A549 (cell line): Measurements from ENCODE around the gene DYDC1. TPM values are rescaled to one million over a fixed set of nuclear protein-coding genes. Genes with fewer than 3 reads are reported as not detected.

Source experiments
- ATAC-seq, 2 experiments: fragments of 200-7000 bp in 1 of 2; fragments of >200 bp in 1 of 2; cut with Nextera tagmentation in 1 of 2; cut with Tn5 transposase in 1 of 2; 3 replicates each; pipeline versions ENCODE4 v1.8.0 to v1.9.1; 2018 to 2020; ENCODE audit warnings: mild to moderate bottlenecking in 1 of 2, moderate library complexity in 1 of 2
- CTCF ChIA-PET: fragments of 300-600 bp; sonication (Branson Sonifier 250); formaldehyde crosslinking; extraction: SDS; loops from one replicate; lab custom pipeline; 2021; ENCODE audit warnings: antibody characterized with exemption, inconsistent platforms; lab: Yijun Ruan, JAX
- POLR2A ChIA-PET: fragments of 350-600 bp; formaldehyde crosslinking; extraction: SDS; loops from one replicate; lab custom pipeline; 2021; ENCODE audit warnings: antibody characterized with exemption, inconsistent platforms; lab: Yijun Ruan, JAX
- DNase-seq, 2 experiments: peaks; one replicate each; pipeline versions ENCODE4 v3.0.0 to v3.0.0-alpha.2; 2011 to 2016; ENCODE audit warnings: low read depth in 1 of 2, low spot score in 1 of 2
- FAIRE-seq: peaks from 2 replicates; lab custom pipeline; 2011; peaks lifted over from hg19 to GRCh38; lab: Jason Lieb, UNC
- H3K27ac ChIP-seq, 2 experiments: fragments of >200 bp; sonication (Bioruptor Twin); formaldehyde crosslinking; 3 replicates each; pipeline ENCODE4 v1.5.1; 2016 to 2017
- H3K4me1 ChIP-seq: fragments of >200 bp; sonication (Bioruptor Twin); formaldehyde crosslinking; 3 replicates; pipeline ENCODE4 v1.6.1; 2016
- H3K4me2 ChIP-seq: fragments of >200 bp; sonication (Bioruptor Twin); formaldehyde crosslinking; 3 replicates; pipeline ENCODE4 v1.6.1; 2016
- H3K4me3 ChIP-seq: fragments of >200 bp; sonication (Bioruptor Twin); formaldehyde crosslinking; 3 replicates; pipeline ENCODE4 v1.5.1; 2016
- H3K9me3 ChIP-seq: fragments of >200 bp; sonication (Bioruptor Twin); formaldehyde crosslinking; 3 replicates; pipeline ENCODE4 v1.6.1; 2016
- BHLHE40 ChIP-seq: IDR thresholded peaks from 2 replicates; pipeline ENCODE4 v1.6.1; 2012; ENCODE audit warnings: low read depth, low read length, inconsistent platforms
- CEBPB ChIP-seq, 2 experiments: fragments of >200 bp in 1 of 2; sonication (Bioruptor Twin) in 1 of 2; formaldehyde crosslinking in 1 of 2; IDR thresholded peaks; 2 replicates each; pipeline ENCODE4 v1.6.1; 2012 to 2016
- CHD2 ChIP-seq: fragments of 150-350 bp; IDR thresholded peaks from 2 replicates; pipeline ENCODE4 v1.6.1; 2014; ENCODE audit warnings: low read length; ENCODE audit not compliant: partially characterized antibody
- CHD4 ChIP-seq: fragments of 200-600 bp; sonication (generic); IDR thresholded peaks from 2 replicates; pipeline ENCODE4 v1.6.1; 2016; ENCODE audit warnings: antibody characterized with exemption, mild to moderate bottlenecking, borderline replicate concordance
- CTCF ChIP-seq: fragments of >200 bp; sonication (Bioruptor Twin); formaldehyde crosslinking; IDR thresholded peaks from 3 replicates; pipeline ENCODE4 v1.5.1; 2016
- E2F6 ChIP-seq: IDR thresholded peaks from 2 replicates; pipeline ENCODE4 v1.6.1; 2012; ENCODE audit warnings: low read depth, borderline replicate concordance
- EHF ChIP-seq: fragments of 250-450 bp; sonication (Bioruptor Pico); IDR thresholded peaks from 2 replicates; pipeline ENCODE4 v1.5.0; 2020; ENCODE audit warnings: mild to moderate bottlenecking
- EHMT2 ChIP-seq: fragments of 200-600 bp; sonication (generic); IDR thresholded peaks from 2 replicates; pipeline ENCODE4 v1.6.1; 2016; ENCODE audit warnings: antibody characterized with exemption, low read depth, mild to moderate bottlenecking, moderate library complexity
- GATA3 ChIP-seq: IDR thresholded peaks from 2 replicates; pipeline ENCODE4 v1.6.1; 2012; ENCODE audit warnings: borderline replicate concordance
- HDAC2 ChIP-seq: fragments of 200-600 bp; sonication (generic); IDR thresholded peaks from 2 replicates; pipeline ENCODE4 v1.6.1; 2016
- HEYL ChIP-seq: fragments of 250-450 bp; sonication (Bioruptor Pico); IDR thresholded peaks from 2 replicates; pipeline ENCODE4 v1.8.0; 2021; ENCODE audit warnings: mild to moderate bottlenecking, moderate library complexity
- HOXA7 ChIP-seq: fragments of 250-450 bp; sonication (Bioruptor Pico); IDR thresholded peaks from 2 replicates; pipeline ENCODE4 v1.5.0; 2020; ENCODE audit warnings: mild to moderate bottlenecking, moderate library complexity
- HOXB13 ChIP-seq: fragments of 250-450 bp; sonication (Bioruptor Pico); IDR thresholded peaks from 2 replicates; pipeline ENCODE4 v1.5.0; 2020; ENCODE audit warnings: low read depth, mild to moderate bottlenecking, moderate library complexity
- HOXB5 ChIP-seq: fragments of 250-450 bp; sonication (Bioruptor Pico); IDR thresholded peaks from 2 replicates; pipeline ENCODE4 v1.5.0; 2020; ENCODE audit warnings: mild to moderate bottlenecking, moderate library complexity
- JUN ChIP-seq, 2 experiments: fragments of >200 bp; sonication (Bioruptor Twin); formaldehyde crosslinking; IDR thresholded peaks; 2 replicates in 1 of 2; 3 replicates in 1 of 2; pipeline ENCODE4 v1.6.1; 2016 to 2017
- JUNB ChIP-seq: fragments of >200 bp; sonication (Bioruptor Twin); formaldehyde crosslinking; IDR thresholded peaks from 2 replicates; pipeline ENCODE4 v1.6.1; 2016
- MAZ ChIP-seq: fragments of 150-350 bp; IDR thresholded peaks from 2 replicates; pipeline ENCODE4 v1.6.1; 2014; ENCODE audit warnings: antibody characterized with exemption, low read depth, low read length, borderline replicate concordance
- MYC ChIP-seq: IDR thresholded peaks from 2 replicates; pipeline ENCODE4 v1.6.1; 2012; ENCODE audit warnings: mild to moderate bottlenecking, inconsistent platforms, low read length, improper control_type of control experiment, borderline replicate concordance
- NFE2L2 ChIP-seq: fragments of 150-350 bp; conservative IDR thresholded peaks from 2 replicates; pipeline ENCODE4 v1.6.1; 2014; ENCODE audit warnings: low read length
- RAD21 ChIP-seq, 2 experiments: fragments of >200 bp in 1 of 2; sonication (Bioruptor Twin) in 1 of 2; formaldehyde crosslinking in 1 of 2; IDR thresholded peaks in 1 of 2; conservative IDR thresholded peaks in 1 of 2; 2 replicates in 1 of 2; 3 replicates in 1 of 2; pipeline ENCODE4 v1.6.1; 2012 to 2018; ENCODE audit warnings: inconsistent platforms in 1 of 2
- RCOR1 ChIP-seq: fragments of 150-350 bp; IDR thresholded peaks from 2 replicates; pipeline ENCODE4 v1.6.1; 2014; ENCODE audit warnings: antibody characterized with exemption, low read length, low read depth
- REST ChIP-seq: fragments of 200-600 bp; sonication (generic); IDR thresholded peaks from 2 replicates; pipeline ENCODE4 v1.6.1; 2016; ENCODE audit warnings: antibody characterized with exemption, mild to moderate bottlenecking, moderate library complexity
- RNF2 ChIP-seq: fragments of 200-600 bp; sonication (generic); IDR thresholded peaks from 2 replicates; pipeline ENCODE4 v1.6.1; 2016; ENCODE audit warnings: low read depth, mild to moderate bottlenecking, antibody characterized with exemption, moderate library complexity, borderline replicate concordance
- SMC3 ChIP-seq: fragments of >200 bp; sonication (Bioruptor Twin); formaldehyde crosslinking; IDR thresholded peaks from 3 replicates; pipeline ENCODE4 v1.6.1; 2018; ENCODE audit warnings: inconsistent platforms
- ZNF302 ChIP-seq: fragments of 250-450 bp; sonication (Bioruptor Pico); IDR thresholded peaks from 2 replicates; pipeline ENCODE4 v1.9.0; 2021; ENCODE audit warnings: inconsistent platforms, mild to moderate bottlenecking, moderate library complexity
- WGBS: methylation state at CpG from one replicate; pipeline ENCODE4 v1.1.6; 2017; ENCODE audit errors: missing lambda C conversion rate; 5-methylcytosine and 5-hydroxymethylcytosine counted together
- polyA plus RNA-seq, 4 experiments: library from polyadenylated mRNA; depleted of rRNA in 3 of 4; stranded (reverse); fragments of >200 nt; fragmentation: RNase III in 1 of 4; extraction: RNeasy Plus Mini Kit Qiagen cat#74134 plus additional on column Dnase treatment in 1 of 4; gene quantifications; 2 replicates in 3 of 4; 3 replicates in 1 of 4; pipeline ENCODE4 v1.2.3, GENCODE V29; 2011 to 2017
- TF ChIP-seq, protein P1 (sequence below): fragments of >200 bp; sonication (Bioruptor Twin); formaldehyde crosslinking; IDR thresholded peaks from 2 replicates; pipeline ENCODE4 v1.6.1; 2016
- TF ChIP-seq, protein P2 (sequence below): IDR thresholded peaks from 2 replicates; pipeline ENCODE4 v1.6.1; 2012

The DYDC1 gene
- polyA plus RNA-seq, 2 of the 4 experiments (the other 2 are of a cell fraction): not detected

GRCh38 chr10:80318742-80319141 lies 37.8 kb downstream of the DYDC1 start:
- no peak for FAIRE-seq
- POLR2A ChIA-PET: no interaction called here
- no peak for ATAC-seq

GRCh38 chr10:80315391-80315790 lies 41.2 kb downstream of the DYDC1 start:
- H3K9me3 ChIP-seq: peaks cover 4% of the 10 kb centered on the region; the same call in 2 of the 3 replicates
- TF ChIP-seq HOXB13 (no peak), HDAC2 (no peak), RAD21 (conservative IDR thresholded peaks at IDR 0.05 in 1 of 2, IDR thresholded peaks at IDR 0.05 in 1 of 2) (no peak), SMC3 (no peak), CTCF (no peak), MAZ (no peak), HOXA7 (CRISPR knock-in tag) (no peak), EHF (CRISPR knock-in tag) (no peak)
- DNase-seq: no peak
- POLR2A ChIA-PET: no interaction called here
- FAIRE-seq: no peak
- H3K27ac ChIP-seq: no peak overlapping the region
- no peak overlapping the region for H3K4me3 ChIP-seq
- no peak for ATAC-seq
- H3K4me2 ChIP-seq: no peak overlapping the region
- WGBS: 79% methylated on average over 7 of the region's 21 CpGs
- no peaks in the 10 kb centered on the region for H3K4me1 ChIP-seq
- CTCF ChIA-PET: interaction anchor here (1.0 kb wide), 1 partner anchor 14 kb away, joined by 3 read pairs; no protein-coding TSS in a partner anchor

More at GRCh38 chr10:80318742-80319141, 37.8 kb downstream of the DYDC1 start:
- CTCF ChIA-PET: no interaction called here
- no peak overlapping the region for H3K4me2 ChIP-seq
- H3K27ac ChIP-seq: no peak overlapping the region
- no peak for TF ChIP-seq HOXB13
- TF ChIP-seq JUNB: no peak
- TF ChIP-seq JUN (IDR thresholded peaks at IDR 0.05): no peak
- TF ChIP-seq HOXB5 (CRISPR knock-in tag): no peak
- TF ChIP-seq EHMT2: no peak
- no peak for TF ChIP-seq E2F6
- no peak for TF ChIP-seq ZNF302 (CRISPR knock-in tag)
- no peak for TF ChIP-seq CHD4
- TF ChIP-seq HEYL (CRISPR knock-in tag): no peak
- no peak for TF ChIP-seq RNF2
- TF ChIP-seq MYC: no peak
- no peak for TF ChIP-seq BHLHE40
- TF ChIP-seq CEBPB (IDR thresholded peaks at IDR 0.05): no peak
- no peak for TF ChIP-seq RCOR1
- no peak for TF ChIP-seq NFE2L2
- no peak for TF ChIP-seq CHD2
- TF ChIP-seq, protein P1, sequence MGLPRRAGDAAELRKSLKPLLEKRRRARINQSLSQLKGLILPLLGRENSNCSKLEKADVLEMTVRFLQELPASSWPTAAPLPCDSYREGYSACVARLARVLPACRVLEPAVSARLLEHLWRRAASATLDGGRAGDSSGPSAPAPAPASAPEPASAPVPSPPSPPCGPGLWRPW: no peak
- no peak for TF ChIP-seq GATA3
- TF ChIP-seq REST: no peak
- TF ChIP-seq, protein P2, sequence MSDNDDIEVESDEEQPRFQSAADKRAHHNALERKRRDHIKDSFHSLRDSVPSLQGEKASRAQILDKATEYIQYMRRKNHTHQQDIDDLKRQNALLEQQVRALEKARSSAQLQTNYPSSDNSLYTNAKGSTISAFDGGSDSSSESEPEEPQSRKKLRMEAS: no peak
- H3K9me3 ChIP-seq: no peaks in the 10 kb centered on the region
- H3K4me1 ChIP-seq: no peaks in the 10 kb centered on the region
- DNase-seq: no peak
- H3K4me3 ChIP-seq: no peak overlapping the region
